HG03571 (cell line): ENCODE results near the gene RAI1.

ENCODE experiments used
- ATAC-seq: cut with Tn5 transposase; IDR thresholded peaks from one replicate; pipeline ENCODE4 v1.9.1; 2021; ENCODE audit not compliant: unreplicated experiment

RAI1 gene

GRCh38 chr17:17728550-17729251 lies 47.4 kb downstream of the RAI1 start:
- no peak for ATAC-seq

DNA sequence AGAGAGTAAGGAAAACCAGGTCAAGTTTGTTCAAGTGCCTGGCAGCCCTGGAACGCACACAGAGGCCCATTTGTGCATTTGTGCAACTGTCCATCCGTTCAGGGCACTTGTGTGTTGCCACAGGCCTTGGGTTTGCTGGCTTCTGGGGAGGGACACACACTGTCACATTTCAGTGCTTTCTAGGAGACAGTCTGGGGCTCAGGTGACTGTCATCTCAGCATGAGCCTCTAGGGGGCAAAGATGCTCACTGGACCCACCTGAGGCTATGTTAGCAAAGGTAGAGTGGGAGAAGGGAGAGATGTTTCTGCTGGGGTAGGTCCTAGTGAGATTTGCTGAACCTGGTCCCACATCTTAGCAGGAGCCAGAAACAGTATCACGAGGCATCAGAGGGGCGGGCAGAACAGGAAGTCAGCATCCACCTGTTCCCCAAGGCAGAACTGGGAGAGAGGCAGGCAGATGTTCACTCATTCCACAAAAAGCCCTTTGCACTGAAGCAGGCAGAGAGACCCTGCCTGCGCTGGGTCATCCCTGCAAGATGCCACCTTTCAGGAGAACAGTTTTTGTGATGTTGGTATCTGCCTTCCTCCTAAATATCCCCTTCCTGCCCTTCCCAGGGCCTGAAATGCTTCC lies 48.5 kb downstream of the RAI1 start:
- ATAC-seq, result no peak

GRCh38 chr17:17730250-17730935 lies 49.1 kb downstream of the RAI1 start:
- ATAC-seq, result no peak

DNA sequence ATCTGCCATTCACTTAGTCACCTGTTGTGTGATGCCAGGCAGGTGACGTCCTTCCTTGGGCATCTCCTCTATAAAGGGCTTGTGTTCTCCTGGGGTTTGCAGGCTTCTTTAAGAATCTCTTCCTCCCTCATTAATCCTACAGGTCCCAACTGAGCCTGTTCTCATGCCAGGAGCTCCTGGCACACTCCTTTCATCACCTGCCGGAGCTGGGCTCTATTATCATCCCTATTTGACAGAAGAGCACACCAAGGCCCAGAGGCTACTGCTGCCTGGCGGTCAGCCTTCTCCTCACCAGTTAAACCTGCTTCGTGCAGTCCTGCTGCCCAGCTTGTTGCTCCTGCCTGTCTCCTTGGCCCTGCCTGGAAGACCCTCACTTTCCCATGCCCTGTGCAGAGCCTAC lies 51.2 kb downstream of the RAI1 start:
- ATAC-seq, result no peak

- no peak for ATAC-seq
Measured at GRCh38 chr17:17732892-17733670, 51.8 kb downstream of the RAI1 start.

DNA sequence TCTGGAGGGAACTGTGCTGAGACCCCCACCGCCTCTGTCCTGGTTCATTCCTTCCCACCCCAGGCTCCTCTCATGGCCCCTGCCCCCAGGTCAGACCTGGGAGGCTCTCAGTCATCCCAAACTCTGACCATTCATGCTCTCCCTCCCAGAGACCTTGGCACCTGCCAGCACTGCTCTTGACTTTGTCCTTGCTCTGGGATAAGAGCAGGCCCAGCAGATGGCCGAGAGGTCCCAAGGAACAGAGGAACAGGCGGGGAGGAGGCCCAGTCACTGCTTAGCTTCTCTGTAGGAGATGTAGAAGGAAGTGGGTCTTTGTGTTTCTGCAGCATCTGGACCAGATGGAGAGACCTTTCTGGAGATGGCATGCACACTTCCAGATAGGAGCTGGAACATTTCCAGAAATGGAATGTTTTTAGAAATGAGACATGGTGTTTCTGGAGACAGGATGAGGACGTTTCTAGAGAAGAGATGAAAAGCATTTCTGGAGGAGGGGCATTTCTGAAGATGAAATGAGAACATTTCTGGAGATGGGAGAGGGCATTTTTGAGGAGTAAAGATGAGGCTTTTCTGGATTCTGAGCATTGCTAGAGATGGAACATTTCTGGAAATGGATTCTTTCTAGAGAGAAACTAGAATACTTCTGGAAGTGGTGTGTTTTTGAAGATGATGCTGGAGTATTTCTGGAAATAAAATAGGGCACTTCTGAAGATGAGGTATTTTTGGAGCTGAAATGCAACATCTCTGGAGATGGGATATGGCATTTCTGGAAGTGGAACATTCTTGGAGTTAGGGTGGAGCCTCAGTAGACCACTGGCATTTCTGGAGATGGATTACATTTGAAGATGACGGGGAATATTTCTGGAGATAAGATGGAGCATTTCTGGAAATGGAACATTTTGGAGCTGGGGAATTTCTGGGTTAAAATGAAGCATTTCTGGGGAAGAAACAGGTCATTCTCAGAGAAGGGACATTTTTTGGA lies 55.2 kb downstream of the RAI1 start:
- no peak for ATAC-seq

DNA sequence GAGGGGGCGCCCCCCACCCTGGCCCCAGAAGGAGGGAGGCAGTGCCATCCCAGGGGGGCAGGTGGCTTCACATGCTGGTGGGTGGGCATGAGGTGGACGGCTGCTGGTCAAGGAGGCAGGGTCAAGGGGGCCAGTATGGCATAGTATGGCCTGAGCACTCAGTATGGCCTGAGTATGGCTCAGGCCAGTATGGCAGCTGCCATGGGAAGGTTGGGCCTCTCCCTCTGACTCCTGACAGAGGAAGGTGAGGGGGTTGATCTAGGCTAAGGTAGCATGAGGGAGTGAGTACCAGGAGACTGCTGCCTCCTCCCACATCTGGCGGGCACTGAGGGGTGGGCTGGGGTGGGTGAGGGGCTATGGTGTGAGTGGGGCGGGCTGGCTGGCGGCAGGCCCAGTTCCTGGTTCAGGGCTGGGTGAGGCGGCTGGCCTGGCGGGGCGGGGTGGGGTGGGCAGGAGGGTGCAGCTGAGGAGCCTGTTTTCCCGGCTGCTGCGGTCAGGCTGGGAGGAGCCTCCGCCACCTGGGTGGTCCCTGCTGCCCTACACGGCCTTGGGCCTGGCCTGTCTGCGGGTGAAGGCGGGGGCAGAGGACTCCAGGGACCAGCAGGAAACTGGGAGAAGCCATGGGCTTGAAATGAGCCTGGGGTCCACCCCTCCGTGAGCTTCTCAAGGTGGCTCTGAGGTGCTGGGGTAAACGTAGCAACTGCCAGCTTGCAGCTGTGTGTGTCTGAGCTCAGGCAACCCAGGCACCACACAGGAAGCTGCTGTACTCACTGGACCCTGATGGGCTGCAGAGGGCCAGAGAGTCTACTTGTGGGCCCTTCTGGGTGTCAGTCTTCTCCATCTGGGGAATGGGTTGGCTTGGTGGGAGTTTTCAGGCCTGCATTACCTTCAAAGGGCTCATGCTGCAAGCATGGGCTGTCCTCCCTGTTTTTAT lies 57.0 kb downstream of the RAI1 start:
- no peak for ATAC-seq

DNA sequence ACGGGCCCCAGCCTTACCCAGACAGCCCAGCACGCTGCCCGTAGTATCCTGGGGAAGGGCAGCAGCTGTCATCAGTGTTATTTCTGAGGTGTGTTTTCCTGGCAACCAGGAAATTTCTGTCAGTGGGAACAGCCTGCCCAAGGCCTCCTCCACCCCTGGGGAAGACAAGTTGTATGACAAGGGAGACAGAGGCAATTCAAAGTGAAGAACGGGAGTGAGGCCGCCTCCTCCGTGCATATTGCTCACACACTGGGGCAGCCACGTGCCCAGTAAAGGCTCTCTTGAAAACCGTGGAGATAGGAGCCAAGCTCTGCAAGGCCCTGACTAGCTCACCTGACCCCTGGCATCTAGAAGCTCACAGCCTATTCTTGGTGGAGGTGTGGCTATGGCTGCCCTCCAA lies 57.6 kb downstream of the RAI1 start:
- ATAC-seq, result no peak

- ATAC-seq, result no peak
Measured at GRCh38 chr17:17739388-17740066, 58.3 kb downstream of the RAI1 start.

DNA sequence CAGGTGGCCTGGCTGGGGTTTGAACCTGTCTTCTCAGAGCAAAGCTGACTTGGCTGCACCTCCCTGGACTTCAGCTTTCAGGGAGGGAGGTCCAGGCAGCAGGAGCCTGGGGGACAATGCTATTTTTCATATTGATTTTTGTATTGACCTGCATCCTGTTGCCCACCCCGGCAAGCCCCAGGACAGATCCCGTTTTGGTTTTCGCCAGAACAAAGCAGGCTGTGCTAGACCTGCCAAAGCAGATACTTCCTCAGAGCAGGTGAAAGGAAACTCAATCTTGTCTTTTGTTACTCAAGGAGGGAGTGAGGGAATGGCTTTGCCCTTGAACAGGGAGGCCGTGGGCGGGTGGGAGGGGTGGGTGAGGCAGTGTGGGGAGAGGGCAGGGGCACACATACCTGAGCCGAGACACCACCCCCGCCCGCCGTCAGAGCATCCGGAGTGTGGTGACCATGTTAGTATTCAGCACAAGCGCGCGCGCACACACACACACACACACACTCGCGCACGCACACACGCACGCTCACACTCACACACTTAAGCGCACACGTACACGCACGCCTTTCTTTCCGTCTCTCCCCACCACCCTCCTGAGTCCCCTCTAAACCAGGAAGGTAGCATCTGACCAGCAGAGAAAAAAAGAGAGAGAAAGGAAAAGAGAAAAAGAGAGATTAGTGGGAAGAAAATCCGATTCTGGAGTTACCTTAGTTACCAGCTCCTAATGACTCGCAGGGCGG lies 59.5 kb downstream of the RAI1 start:
- ATAC-seq, result no peak

GRCh38 chr17:17741349-17742023 lies 60.2 kb downstream of the RAI1 start:
- ATAC-seq, result no peak

GRCh38 chr17:17742133-17742621 lies 60.9 kb downstream of the RAI1 start:
- no peak for ATAC-seq

DNA sequence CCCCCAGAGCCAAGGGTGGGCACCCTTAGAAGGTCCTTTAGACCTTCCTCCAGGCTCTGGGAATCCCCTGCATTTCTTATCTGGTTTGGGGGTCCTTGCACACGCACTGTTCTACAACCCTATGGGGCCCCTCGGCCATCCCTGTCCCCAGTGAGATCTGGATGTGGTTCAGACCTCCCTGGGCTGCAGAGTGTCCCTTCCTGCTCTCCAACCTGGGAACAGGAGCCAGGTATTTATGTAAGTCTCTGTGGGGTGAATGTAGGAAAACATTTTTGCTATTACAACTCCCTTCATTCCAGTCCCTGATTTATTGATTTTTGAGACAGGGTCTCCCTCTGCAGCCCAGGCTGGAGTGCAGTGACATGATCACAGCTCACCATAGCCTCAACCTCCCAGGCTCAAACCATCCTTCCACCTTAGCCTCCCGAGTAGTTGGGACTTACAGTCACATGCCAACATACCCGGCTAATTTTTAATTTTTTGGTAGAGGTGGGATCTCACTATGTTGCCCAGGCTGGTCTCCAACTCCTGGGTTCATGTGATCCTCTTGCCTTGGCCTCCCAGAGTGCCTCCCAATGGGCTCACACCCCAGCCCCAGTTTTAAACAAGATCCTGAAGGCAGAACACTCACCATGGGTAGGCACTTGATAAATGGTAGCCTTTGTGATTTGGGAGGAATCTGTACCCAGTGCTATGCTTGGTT lies 61.6 kb downstream of the RAI1 start:
- no peak for ATAC-seq

DNA sequence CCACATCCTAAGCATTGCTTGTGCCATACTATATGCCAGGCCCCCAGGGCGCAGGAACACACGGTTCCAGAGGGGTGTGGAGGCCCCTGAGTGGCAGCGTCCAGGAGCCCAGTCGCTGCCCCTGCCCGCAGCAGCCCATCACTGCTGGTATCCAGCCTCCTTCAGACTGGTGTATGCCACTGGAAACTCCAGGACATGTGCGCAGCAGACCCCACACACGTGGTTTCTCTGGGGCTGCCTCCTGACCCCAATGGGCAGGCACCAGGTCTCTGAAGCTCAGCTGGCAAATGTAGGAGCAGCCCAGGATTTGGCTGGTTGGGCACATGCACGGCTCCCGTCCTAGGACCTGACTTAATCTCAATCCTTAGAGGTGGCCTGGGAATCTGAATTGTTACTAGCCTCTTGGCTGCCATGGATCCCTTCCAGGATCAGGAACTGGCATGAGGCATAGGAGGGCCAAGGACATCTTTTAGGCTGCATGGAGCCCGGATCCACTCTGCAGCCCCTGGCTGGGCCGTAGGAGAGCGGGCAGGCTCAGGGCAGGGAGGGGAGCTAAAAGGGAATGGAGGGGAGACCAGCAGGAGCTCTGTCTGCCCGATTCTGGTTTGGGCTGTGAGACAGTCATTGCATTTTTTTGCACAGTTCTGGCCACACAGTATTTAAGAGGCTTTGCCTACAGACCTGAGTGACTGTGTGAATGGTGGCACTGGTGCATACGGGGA lies 62.3 kb downstream of the RAI1 start:
- no peak for ATAC-seq

DNA sequence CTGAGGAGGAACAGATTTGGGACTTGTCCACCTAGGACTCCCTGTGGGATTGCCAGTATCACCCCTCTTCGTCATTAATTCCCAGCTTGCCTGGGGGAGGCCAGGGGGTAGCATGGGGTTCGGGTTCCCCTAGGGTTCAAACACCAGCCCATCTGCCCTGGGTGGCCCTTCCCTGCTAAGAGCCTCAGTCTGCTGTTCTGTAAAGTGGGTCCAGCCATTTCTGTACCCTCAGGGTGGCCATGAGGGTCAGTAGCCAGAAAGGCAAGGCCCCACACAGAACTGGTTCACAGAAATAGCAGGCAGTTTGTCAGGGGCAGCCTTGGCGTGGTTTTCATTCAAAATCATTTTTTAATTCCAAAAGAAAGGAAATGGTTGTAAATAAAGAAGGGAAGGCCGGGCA lies 62.9 kb downstream of the RAI1 start:
- ATAC-seq, result no peak
